MM.1S (cell line): ENCODE measurements around the gene HYDIN.

ENCODE experiments used
- DNase-seq: peaks from one replicate; pipeline ENCODE4 v3.0.0-alpha.2; 2015
- H2AFZ ChIP-seq: fragments of 300-600 bp; sonication (generic); 2 replicates; pipeline ENCODE4 v1.6.0; 2016; ENCODE audit warnings: antibody characterized with exemption, low read length
- H3F3A ChIP-seq: fragments of 300-600 bp; sonication (generic); 2 replicates; pipeline ENCODE4 v1.6.1; 2016; ENCODE audit warnings: mild to moderate bottlenecking, antibody characterized with exemption, low read length, moderate library complexity, mixed read lengths; ENCODE audit not compliant: insufficient read depth
- H3K27ac ChIP-seq: fragments of 300-600 bp; sonication (generic); 2 replicates; pipeline ENCODE4 v1.5.1; 2016; ENCODE audit warnings: mild to moderate bottlenecking, low read length
- H3K27me3 ChIP-seq: fragments of 300-600 bp; sonication (generic); replicated peaks from 2 replicates; pipeline ENCODE4 v1.6.0; 2016; ENCODE audit warnings: low read length; ENCODE audit not compliant: insufficient read depth
- H3K36me3 ChIP-seq: fragments of 300-600 bp; sonication (generic); replicated peaks from 2 replicates; pipeline ENCODE4 v1.6.1; 2016; ENCODE audit warnings: mild to moderate bottlenecking, low read length, mixed read lengths; ENCODE audit not compliant: insufficient read depth
- H3K4me1 ChIP-seq: fragments of 300-600 bp; sonication (generic); 2 replicates; pipeline ENCODE4 v1.6.1; 2016; ENCODE audit warnings: low read length, mixed read lengths
- H3K4me2 ChIP-seq: fragments of 300-600 bp; sonication (generic); 2 replicates; pipeline ENCODE4 v1.6.0; 2016; ENCODE audit warnings: low read depth, low read length
- H3K4me3 ChIP-seq: fragments of 300-600 bp; sonication (generic); 2 replicates; pipeline ENCODE4 v1.5.1; 2016; ENCODE audit warnings: low read length, mixed read lengths
- H3K79me2 ChIP-seq: fragments of 300-600 bp; sonication (generic); 2 replicates; pipeline ENCODE4 v1.6.1; 2016; ENCODE audit warnings: mixed run types, low read length, mixed read lengths
- H3K9ac ChIP-seq: fragments of 300-600 bp; sonication (generic); 2 replicates; pipeline ENCODE4 v1.6.1; 2016; ENCODE audit warnings: low read length, mixed read lengths
- H3K9me2 ChIP-seq: fragments of 300-600 bp; sonication (generic); replicated peaks from 2 replicates; pipeline ENCODE4 v1.6.1; 2016; ENCODE audit warnings: mild to moderate bottlenecking, low read length, mixed read lengths; ENCODE audit not compliant: insufficient read depth
- H3K9me3 ChIP-seq: fragments of 300-600 bp; sonication (generic); replicated peaks from 2 replicates; pipeline ENCODE4 v1.6.1; 2016; ENCODE audit warnings: mild to moderate bottlenecking, low read length, mixed read lengths; ENCODE audit not compliant: insufficient read depth
- H4K20me1 ChIP-seq: fragments of 300-600 bp; sonication (generic); 2 replicates; pipeline ENCODE4 v1.6.1; 2016; ENCODE audit warnings: mild to moderate bottlenecking, low read length, moderate library complexity, mixed read lengths; ENCODE audit not compliant: insufficient read depth
- EZH2 ChIP-seq: fragments of 300-600 bp; sonication (generic); optimal IDR thresholded peaks from 2 replicates; pipeline ENCODE3; 2017; ENCODE audit warnings: low read depth, mild to moderate bottlenecking, antibody characterized with exemption, low read length, mixed read lengths
- EZH2phosphoT487 ChIP-seq: fragments of 300-600 bp; sonication (generic); IDR thresholded peaks from 2 replicates; pipeline ENCODE4 v1.6.1; 2018; ENCODE audit warnings: antibody characterized with exemption, low read length
- TF ChIP-seq, protein P1 (sequence below): fragments of 300-600 bp; sonication (generic); IDR thresholded peaks from 2 replicates; pipeline ENCODE4 v1.5.1; 2016; ENCODE audit warnings: antibody characterized with exemption, low read length, mixed read lengths

HYDIN gene

DNA sequence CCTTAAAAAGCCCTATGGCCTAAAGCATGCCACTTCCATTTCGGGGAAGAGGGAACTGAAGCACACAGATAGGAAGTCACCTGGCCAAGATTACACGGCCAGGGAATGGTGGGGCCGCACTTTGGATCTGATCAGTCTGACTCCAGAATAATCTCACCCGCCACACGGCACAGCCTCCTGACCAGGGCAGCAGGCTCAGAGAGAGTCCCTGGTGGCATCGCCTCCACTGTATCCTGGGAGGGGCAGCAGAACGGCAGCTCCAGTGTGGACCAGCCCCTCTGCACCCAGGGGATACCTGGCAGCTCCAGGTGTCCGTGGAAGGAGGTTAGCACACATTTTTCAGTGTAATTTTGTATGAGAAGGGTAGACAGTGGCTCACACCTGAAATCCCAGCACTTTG lies 465.0 kb downstream of the HYDIN start:
- Histone ChIP-seq H3K36me3 (no peaks in the 10 kb centered on the region), H3K4me1 (no peaks in the 10 kb centered on the region), H4K20me1 (no peaks in the 10 kb centered on the region), H3K4me2 (no peak overlapping the region), H3K9ac (no peak overlapping the region), H3K9me3 (no peaks in the 10 kb centered on the region), H3K79me2 (no peaks in the 10 kb centered on the region), H3F3A (no peaks in the 10 kb centered on the region), H2AFZ (no peak overlapping the region), H3K4me3 (no peak overlapping the region), H3K27me3 (no peaks in the 10 kb centered on the region), H3K9me2 (no peaks in the 10 kb centered on the region), H3K27ac (no peak overlapping the region)
- no peak for DNase-seq
- no peak for TF ChIP-seq EZH2phosphoT487
- TF ChIP-seq, protein P1, sequence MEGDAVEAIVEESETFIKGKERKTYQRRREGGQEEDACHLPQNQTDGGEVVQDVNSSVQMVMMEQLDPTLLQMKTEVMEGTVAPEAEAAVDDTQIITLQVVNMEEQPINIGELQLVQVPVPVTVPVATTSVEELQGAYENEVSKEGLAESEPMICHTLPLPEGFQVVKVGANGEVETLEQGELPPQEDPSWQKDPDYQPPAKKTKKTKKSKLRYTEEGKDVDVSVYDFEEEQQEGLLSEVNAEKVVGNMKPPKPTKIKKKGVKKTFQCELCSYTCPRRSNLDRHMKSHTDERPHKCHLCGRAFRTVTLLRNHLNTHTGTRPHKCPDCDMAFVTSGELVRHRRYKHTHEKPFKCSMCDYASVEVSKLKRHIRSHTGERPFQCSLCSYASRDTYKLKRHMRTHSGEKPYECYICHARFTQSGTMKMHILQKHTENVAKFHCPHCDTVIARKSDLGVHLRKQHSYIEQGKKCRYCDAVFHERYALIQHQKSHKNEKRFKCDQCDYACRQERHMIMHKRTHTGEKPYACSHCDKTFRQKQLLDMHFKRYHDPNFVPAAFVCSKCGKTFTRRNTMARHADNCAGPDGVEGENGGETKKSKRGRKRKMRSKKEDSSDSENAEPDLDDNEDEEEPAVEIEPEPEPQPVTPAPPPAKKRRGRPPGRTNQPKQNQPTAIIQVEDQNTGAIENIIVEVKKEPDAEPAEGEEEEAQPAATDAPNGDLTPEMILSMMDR, result no peak
- no peak for TF ChIP-seq EZH2

DNA sequence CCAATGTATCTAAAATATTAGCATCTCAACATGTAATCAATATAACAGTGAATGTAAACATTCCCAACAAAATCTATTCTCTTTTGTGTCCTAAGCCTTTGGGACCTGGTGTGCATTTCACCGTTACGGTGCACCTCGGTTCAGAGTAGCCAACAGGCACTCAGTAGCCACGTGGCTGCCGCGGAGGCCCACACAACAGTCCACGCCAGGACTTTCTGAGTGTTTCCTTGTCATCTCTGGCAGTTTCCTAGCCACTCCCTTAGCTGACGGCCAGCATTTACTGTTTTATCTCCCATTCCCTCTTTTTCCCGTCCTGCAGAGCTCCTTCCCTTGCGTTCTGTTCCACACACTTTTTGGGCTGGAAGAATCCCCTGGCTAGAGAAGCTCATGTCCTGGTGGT lies 465.9 kb downstream of the HYDIN start:
- Histone ChIP-seq H3K36me3 (no peaks in the 10 kb centered on the region), H3K27ac (no peak overlapping the region), H3K9me2 (no peaks in the 10 kb centered on the region), H3K4me2 (no peak overlapping the region), H4K20me1 (no peaks in the 10 kb centered on the region), H2AFZ (no peak overlapping the region), H3K27me3 (no peaks in the 10 kb centered on the region), H3K9me3 (no peaks in the 10 kb centered on the region), H3K79me2 (no peaks in the 10 kb centered on the region), H3K4me1 (no peaks in the 10 kb centered on the region), H3K4me3 (no peak overlapping the region), H3K9ac (no peak overlapping the region), H3F3A (no peaks in the 10 kb centered on the region)
- no peak for DNase-seq
- TF ChIP-seq, protein P1, result no peak
- TF ChIP-seq EZH2phosphoT487 (no peak), EZH2 (no peak)

DNA sequence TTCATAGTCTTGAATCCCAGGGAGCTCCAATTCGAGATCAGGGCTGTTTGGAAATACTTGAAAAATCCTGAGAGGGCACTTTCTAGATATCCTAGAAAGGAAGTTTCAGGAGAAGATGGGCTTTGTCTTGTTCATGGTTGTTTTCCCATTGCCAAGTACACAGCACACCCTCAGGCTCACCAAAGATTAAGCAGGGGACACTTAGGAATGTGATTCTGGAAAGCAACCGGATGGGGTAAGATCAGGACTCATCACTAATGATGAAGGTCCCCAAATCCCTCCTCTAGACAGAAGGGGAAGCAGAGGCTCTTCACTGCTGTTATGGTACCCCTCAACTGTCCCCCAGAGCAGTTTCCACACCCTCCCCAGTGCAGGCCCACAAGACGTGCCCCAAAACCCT lies 470.3 kb downstream of the HYDIN start:
- no peaks in the 10 kb centered on the region for H3F3A ChIP-seq
- H3K4me3 ChIP-seq, result no peak overlapping the region
- no peaks in the 10 kb centered on the region for H3K9me3 ChIP-seq
- 0 out of 2 replicates have a peak, but pooled peaks cover 3% of the 10 kb centered on the region for H3K36me3 ChIP-seq
- H3K4me2 ChIP-seq, result no peak overlapping the region
- DNase-seq, result no peak
- H2AFZ ChIP-seq, result no peak overlapping the region
- no peaks in the 10 kb centered on the region for H3K4me1 ChIP-seq
- no peaks in the 10 kb centered on the region for H4K20me1 ChIP-seq
- no peaks in the 10 kb centered on the region for H3K79me2 ChIP-seq
- H3K9ac ChIP-seq, result no peak overlapping the region
- no peaks in the 10 kb centered on the region for H3K27me3 ChIP-seq
- TF ChIP-seq EZH2phosphoT487, result no peak
- TF ChIP-seq, protein P1, result no peak
- TF ChIP-seq EZH2, result no peak
- no peak overlapping the region for H3K27ac ChIP-seq
- H3K9me2 ChIP-seq, result no peaks in the 10 kb centered on the region
